Measurements from ENCODE around the gene TMEM89.

GRCh38 chr3:48612309-48612708 is 9.3 kb downstream of the TMEM89 start:
- TF ChIP-seq CTCF (IDR thresholded peaks at IDR 0.05) (no peak), POLR2A (IDR thresholded peaks at IDR 0.05) (no peak)
